GM18511 (cell line): Measurements from ENCODE around the gene USP15.
A peak's percentile ranks its signal among the peaks of the same experiment; 100 is the strongest.

ENCODE experiments used
- ATAC-seq: cut with Tn5 transposase; IDR thresholded peaks from one replicate; pipeline ENCODE4 v1.9.1; 2021; ENCODE audit warnings: mild to moderate bottlenecking, moderate library complexity; ENCODE audit not compliant: unreplicated experiment

USP15 gene

DNA sequence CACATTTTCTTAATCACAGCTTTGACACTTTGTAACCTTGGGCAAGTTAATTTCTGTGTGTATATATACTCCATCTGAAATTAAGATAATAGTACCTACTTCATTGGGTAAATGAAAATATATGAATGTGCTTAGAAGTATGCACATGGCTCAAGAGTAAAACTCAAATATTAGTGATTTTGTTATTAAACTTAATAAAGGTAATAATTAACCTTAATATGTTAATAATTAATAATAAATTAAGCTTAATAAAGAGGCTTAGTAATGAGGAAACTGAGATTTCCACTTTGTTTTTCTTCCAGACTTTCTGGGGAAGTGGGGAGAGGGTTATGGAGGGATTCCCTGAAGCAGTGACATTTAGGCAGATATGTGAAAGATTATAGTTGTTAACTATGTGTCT lies 19.8 kb downstream of the USP15 start:
- no peak for ATAC-seq

DNA sequence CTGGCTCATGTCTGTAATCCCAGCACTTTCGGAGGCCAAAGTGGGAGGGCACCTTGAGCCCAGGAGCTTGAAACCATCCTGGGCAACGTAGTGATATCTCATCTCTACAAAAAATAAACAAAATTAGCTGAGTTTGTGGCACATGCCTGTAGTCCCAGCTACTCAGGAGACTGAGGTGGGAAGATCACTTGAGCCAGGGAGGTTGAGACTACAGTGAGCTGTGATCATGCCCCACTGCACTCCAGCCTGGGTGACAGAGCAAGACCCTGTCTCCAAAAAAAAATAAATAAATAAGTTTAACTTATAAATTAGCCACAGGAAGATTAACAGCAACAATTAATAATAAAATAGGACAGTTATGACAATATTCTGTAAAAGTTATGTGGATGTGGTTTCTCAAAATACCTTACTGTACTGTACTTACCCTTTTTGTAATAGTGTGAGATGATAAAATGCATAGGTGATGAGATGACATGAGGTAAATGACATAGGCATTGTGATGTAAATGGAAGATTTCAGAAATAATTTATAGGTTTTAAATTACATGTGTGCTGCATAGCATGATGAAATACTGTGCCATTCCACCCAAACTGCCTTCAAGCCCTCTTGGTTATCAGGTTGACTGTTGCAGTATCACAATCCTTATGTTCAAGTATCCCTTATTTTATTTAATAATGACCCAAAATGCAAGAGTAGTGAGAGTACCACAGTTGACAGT lies 22.0 kb downstream of the USP15 start:
- ATAC-seq = no peak

GRCh38 chr12:62284749-62285148 lies 24.5 kb downstream of the USP15 start:
- no peak for ATAC-seq

GRCh38 chr12:62285284-62285683 lies 25.1 kb downstream of the USP15 start:
- ATAC-seq = no peak

- no peak for ATAC-seq
These were observed 28.1 kb downstream of the USP15 start for GRCh38 chr12:62288328-62288727.

DNA sequence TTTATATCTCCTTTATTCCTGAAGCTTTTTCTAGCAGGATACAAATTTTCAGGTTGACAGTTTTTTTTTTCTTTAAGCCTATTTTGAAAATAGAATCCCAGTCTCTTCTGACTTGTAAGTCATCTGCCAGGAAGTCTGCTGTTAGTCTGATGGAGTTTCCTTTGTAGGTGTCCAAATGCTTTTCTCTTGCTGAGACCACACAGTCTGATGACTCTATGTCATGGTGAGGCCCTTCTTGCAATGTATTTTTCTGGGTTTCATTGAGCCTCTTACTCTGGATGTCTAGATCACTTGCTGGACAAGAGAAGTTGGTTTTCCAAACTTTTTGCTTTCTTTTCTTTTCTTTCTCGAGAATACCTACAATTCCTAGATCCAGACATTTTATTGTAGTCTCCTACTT lies 30.6 kb downstream of the USP15 start:
- no peak for ATAC-seq

DNA sequence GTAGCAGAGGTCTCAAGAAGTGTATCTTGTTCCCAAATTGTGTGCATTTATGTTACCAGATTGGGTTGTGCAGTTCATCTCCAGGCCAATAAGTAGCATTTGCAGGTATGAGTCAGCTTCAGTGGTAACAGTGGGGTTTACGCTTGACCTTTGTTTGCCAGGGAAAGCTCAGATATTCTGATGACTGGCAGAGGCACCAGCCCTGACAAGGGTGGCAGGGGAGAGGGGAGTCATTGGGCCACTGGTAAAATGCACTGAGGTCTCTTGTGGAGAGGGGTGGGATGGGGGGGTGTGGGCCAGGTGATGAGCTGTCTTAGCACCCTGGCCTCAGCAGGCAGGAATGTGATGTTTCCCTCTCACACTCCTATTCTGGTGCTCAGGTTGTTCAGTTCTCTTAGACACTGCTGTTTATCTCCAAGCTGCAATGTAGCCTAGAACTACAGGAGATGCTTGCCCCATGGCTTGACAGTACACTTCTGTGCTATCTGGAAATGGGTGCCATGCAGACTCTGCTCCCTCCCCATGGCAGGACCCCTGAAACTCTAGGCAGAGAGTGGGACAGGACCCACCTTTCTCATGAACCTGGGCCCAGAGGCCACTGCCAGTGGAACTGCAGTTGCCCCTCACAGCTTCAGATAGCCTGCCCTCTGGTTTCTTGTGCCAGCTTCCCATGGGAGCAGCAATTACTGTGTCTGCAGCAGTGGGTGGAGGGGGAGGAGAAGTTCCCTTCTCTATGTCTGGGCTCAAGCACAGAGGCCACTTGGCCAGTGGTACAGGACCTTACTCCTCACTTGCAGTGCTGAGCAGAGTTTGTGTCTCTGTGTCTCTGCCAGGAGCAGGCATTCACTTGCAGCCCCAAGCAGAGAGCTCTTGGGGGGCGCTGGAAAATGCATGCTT lies 31.9 kb downstream of the USP15 start:
- ATAC-seq = no peak

GRCh38 chr12:62292761-62293344 lies 32.6 kb downstream of the USP15 start:
- no peak for ATAC-seq

- no peak for ATAC-seq
These were observed 34.2 kb downstream of the USP15 start for GRCh38 chr12:62294378-62294777.

DNA sequence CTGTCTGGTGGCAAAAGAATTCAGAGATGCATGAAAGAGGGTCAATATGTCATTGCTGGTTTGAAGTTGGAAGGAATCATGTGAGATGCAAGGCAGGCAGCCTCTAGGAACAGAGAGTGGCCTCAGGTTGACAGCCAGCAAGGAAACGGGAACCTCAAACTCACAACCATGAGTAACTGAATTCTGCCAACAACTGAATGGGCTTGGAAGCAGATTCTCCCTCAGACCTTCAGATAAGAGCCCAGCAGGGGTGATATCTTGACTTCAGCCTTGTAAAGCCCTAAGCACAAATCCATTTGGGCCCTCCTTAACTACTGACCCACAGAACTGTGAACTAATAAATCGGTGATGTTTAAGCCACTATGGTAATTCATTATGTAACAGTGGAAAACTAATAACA lies 35.8 kb downstream of the USP15 start:
- ATAC-seq = no peak

GRCh38 chr12:62297321-62297720 lies 37.1 kb downstream of the USP15 start:
- no peak for ATAC-seq

- no peak for ATAC-seq
These were observed 39.4 kb downstream of the USP15 start for GRCh38 chr12:62299617-62300016.

DNA sequence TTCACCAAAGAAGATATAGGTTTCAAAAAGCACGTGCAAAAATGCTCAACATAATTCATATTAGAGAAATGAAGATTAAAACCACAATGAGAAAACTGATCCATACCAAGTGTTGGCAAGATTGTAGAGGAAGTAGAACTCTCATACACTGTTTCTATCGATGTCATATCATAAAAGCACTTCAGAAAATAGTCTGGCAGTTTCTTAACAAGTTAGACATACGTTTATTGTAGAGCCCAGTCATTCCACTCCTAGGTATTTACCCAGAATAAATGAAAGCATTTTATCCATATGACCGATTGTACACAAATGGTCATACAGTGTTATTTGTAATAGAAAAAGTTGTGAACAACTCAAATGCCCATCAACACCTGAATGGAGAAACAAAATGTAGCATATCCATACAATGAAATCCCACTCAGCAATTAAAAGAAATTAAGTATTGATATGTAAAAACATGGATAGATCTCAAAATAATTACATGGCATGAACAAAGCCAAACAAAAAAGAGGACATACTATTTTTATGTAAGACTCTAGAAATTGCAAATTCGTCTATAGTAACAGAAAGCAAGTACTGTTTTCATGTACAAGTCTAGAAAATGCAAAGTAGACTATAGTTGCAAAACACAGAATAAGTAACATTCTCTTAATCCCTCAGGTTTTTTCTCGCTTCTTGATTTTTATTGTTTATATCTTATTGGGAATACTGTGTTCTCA lies 41.0 kb downstream of the USP15 start:
- peak; percentile 65 for ATAC-seq

- peak; percentile 42 for ATAC-seq
These were observed 41.6 kb downstream of the USP15 start for GRCh38 chr12:62301799-62302133.

DNA sequence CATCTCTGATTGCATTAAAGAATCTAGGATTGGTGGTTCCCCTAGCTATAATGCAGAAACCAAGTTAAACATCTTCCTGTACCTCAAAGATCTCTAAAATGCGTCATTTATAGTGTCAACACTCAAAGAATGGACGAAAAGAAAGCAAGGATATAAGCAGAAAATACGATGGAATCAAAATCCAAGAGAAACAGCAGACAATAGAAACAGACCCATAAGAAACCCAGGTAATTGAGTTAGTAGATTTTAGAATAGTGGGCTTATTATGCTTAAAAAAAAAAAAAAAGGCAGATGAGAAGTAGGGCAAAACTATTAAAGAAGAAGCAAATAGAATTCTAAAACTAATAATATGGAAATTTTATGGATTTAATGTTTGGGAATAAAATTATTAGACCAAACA lies 44.4 kb downstream of the USP15 start:
- ATAC-seq = no peak

- no peak for ATAC-seq
These were observed 45.6 kb downstream of the USP15 start for GRCh38 chr12:62305778-62306177.

- ATAC-seq = no peak
These were observed 46.6 kb downstream of the USP15 start for GRCh38 chr12:62306569-62307530.

DNA sequence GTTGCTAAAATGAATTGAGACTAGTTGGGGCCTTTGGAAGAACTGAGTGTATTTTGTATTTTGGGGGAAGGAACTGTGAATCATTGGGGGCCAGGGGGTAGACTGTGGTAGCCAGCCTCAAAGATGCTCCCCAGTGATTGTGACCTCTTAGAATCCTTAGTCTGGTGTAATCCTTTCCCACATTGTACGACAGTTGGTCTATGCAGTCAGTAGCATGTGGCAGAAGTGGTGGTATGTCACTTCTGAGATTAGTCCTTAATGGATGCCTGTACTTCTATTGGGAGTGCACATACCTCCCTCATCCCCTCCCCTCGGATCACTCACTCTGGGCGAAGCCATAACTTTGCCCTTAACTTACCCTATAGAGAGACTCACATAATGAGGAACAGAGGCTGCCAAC lies 48.0 kb downstream of the USP15 start:
- ATAC-seq = no peak

- ATAC-seq = no peak
These were observed 53.6 kb downstream of the USP15 start for GRCh38 chr12:62313727-62314380.

- ATAC-seq = no peak
These were observed 56.8 kb downstream of the USP15 start for GRCh38 chr12:62317017-62317416.
